ENCODE measurements around the gene FNDC3B. TPM values are rescaled to one million over a fixed set of nuclear protein-coding genes. Genes with fewer than 3 reads are reported as not detected.

FNDC3B gene
- total RNA-seq, 1 donor = 139 TPM

DNA sequence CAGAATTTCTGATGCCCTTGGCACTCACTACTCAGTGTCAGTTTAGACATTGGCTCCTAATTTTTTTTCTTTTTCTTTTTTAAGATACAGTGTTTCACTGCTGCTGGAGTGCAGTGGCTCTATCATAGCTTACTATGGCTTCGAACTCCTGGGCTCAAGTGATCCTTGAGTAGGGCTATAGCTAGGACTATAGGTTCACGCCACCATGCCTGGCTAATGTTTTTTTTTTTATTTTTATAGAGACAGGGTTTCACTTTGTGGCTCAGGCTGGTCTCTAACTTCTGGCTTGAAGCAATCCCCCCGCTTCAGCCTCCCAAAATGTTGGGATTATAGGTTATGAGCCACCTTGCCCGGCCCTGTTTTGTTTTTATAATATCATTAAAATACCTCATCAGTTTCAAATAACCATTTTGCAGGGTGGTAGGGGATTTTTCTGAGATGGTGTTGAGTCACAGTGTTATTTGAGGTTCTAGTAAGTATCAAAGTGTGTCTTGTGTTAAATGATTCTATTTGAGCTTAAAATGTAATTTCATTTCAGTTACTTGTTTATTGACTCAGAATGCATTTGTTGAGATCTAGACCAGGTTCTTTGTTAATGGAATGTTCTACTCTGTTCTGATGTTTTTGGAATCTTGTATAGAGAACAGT, 7.0 kb downstream of the FNDC3B start:
- DNase-seq (ENCODE audit: low read depth) = no peak
- H3K4me3 ChIP-seq (ENCODE audit: low read depth, low read length) = no peak overlapping the region
- TF ChIP-seq, protein P1, sequence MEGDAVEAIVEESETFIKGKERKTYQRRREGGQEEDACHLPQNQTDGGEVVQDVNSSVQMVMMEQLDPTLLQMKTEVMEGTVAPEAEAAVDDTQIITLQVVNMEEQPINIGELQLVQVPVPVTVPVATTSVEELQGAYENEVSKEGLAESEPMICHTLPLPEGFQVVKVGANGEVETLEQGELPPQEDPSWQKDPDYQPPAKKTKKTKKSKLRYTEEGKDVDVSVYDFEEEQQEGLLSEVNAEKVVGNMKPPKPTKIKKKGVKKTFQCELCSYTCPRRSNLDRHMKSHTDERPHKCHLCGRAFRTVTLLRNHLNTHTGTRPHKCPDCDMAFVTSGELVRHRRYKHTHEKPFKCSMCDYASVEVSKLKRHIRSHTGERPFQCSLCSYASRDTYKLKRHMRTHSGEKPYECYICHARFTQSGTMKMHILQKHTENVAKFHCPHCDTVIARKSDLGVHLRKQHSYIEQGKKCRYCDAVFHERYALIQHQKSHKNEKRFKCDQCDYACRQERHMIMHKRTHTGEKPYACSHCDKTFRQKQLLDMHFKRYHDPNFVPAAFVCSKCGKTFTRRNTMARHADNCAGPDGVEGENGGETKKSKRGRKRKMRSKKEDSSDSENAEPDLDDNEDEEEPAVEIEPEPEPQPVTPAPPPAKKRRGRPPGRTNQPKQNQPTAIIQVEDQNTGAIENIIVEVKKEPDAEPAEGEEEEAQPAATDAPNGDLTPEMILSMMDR (IDR thresholded peaks at IDR 0.05; ENCODE audit: insufficient read depth, low read length) = no peak

DNA sequence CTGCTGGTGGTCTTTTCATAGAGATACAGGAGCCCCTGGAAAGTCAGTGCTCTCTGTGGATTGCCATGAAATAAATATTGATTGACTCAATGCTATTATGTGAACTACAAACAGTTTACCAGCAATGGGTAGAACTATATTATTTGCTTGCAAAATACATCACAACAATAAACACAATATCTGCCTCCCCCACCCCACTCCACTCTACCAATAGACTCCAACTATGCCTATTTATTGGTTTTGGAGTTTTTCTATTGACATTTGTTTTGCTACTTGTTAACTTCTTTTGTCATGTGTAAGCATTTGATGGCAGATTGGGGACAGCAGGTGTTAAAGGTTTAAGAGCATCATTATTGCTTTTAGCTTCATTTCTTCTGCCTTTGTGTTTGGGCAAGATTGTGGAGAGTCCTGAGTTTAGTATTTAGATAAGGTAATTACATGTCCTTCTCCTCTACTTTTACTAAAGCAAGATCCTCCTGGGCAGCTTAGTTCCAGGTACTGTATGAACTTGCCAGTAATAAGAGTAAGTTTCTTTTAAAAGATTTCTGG, 8.3 kb downstream of the FNDC3B start:
- DNase-seq (ENCODE audit: low read depth) = no peak
- TF ChIP-seq, protein P1 (IDR thresholded peaks at IDR 0.05; ENCODE audit: insufficient read depth, low read length) = no peak

DNA sequence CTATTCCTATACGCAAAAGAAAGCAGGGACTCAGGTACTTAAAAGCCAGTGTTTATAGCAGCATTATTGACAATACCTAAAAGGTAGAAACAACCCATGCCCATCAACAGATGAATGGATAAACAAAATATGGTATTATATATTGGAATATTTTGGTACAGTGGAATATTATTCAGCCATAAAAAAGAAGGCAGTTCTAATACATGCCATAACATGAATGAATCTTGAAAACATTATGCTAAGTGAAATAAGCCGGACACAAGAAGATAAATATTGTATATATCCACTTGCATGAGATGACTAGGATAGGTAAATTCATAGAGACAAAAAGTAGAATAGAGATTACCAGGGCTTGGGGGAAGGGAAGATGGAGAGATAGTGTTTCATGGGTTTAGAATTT, 9.2 kb downstream of the FNDC3B start:
- TF ChIP-seq, protein P1 (IDR thresholded peaks at IDR 0.05; ENCODE audit: insufficient read depth, low read length) = no peak
- DNase-seq (ENCODE audit: low read depth) = no peak
- H3K4me3 ChIP-seq (ENCODE audit: low read depth, low read length) = no peak overlapping the region

More for the DNA sequence above, 8.3 kb downstream of the FNDC3B start:
- no peak overlapping the region for H3K4me3 ChIP-seq (ENCODE audit: low read depth, low read length)

DNA sequence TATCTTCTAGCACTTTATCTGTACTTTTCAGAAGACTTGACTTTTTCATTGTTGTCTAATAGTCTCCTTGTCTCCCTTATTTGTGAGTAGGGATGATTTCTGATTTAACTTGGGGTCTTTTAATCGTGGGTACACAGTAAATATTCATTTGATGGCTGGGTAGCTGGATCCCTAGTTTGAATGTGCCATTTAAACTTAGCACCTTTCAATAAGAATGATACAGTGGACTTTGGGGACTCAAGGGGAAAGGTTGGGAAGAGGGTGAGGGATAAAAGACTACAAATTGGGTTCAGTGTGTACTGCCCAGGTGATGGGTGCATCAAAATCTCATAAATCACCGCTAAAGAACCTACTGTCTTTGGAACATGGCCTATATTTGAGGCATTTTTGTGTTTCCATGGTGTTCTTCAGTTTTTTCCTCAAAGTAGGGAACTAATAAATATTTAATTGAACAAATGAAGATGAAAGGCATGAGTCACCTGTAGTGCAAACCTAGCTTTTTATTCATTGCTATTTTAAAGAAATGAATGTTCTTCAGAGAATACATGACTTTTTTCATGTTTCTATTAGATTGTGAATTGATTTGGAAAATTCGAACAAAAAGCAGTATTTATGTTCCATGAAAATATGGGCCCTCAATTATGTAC, 12.1 kb downstream of the FNDC3B start:
- DNase-seq (ENCODE audit: low read depth) = no peak
- TF ChIP-seq, protein P1 (IDR thresholded peaks at IDR 0.05; ENCODE audit: insufficient read depth, low read length) = no peak
- H3K4me3 ChIP-seq (ENCODE audit: low read depth, low read length) = no peak overlapping the region

DNA sequence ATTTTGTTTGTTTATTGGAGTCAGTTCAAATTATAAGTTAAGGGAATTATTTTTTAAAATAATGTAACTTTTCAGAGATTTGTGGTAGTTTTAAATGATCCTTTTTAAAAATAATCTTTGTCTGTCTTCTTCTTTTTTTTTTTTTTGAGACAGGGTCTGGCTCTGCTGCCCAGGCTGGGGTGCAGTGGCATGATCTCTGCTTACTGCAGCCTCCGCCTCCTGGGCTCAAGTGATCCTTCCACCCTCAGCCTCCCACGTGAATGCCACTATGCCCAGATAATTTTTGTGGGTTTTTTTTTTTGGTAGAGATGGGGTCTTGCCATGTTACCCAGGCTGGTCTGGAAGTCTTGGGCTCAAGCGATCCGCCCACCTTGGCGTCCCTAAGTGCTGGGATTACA, 12.6 kb downstream of the FNDC3B start:
- TF ChIP-seq, protein P1 (IDR thresholded peaks at IDR 0.05; ENCODE audit: insufficient read depth, low read length) = no peak
- H3K4me3 ChIP-seq (ENCODE audit: low read depth, low read length) = no peak overlapping the region
- DNase-seq (ENCODE audit: low read depth) = no peak

DNA sequence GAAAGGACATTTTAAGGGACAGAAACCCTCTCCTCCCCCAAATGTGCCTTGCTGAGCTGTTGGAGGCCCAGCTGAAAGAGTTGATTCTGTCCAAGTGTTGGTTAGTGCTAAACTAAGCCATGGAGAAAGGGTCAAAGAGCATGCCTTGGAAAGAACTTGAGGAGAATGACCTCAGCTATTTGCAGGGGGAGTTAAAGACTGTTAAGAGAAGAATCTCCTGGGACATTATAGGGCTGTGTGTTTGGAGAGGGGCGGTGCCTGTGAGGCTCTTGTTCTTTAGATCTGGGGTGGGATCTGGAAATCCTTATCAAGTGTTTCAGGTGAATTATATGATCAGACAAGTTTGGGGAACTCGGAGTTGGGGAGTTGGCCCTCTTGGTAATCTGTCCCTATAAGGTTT, 13.0 kb downstream of the FNDC3B start:
- TF ChIP-seq, protein P1 (IDR thresholded peaks at IDR 0.05; ENCODE audit: insufficient read depth, low read length) = no peak
- H3K4me3 ChIP-seq (ENCODE audit: low read depth, low read length) = no peak overlapping the region
- DNase-seq (ENCODE audit: low read depth) = no peak

Measured in fibroblast of the aortic adventitia (primary cell).